Spleen (tissue), 11 donors: ENCODE results near the gene ITGA2. TPM values are rescaled to one million over a fixed set of nuclear protein-coding genes. Genes with fewer than 3 reads are reported as not detected.

Source experiments
- DNase-seq: peaks from one replicate; pipeline ENCODE4 v3.0.0-alpha.2; 2020
- H3K27ac ChIP-seq, 8 donors: fragments of 200-600 bp; sonication (generic) in 7 of 8; 1 replicate in 4 of 8; 2 replicates in 4 of 8; pipeline versions ENCODE4 v1.5.0 to v1.8.0; 2016 to 2021; ENCODE audit warnings: inconsistent platforms in 4 of 8, mild to moderate bottlenecking in 4 of 8, moderate library complexity in 1 of 8
- H3K27me3 ChIP-seq, 7 donors: fragments of 200-600 bp; sonication (generic) in 6 of 7; replicated peaks in 1 of 7; 1 replicate in 4 of 7; 2 replicates in 3 of 7; pipeline versions ENCODE4 v1.5.0 to v1.8.0; 2016 to 2021; ENCODE audit warnings: inconsistent platforms in 3 of 7, mild to moderate bottlenecking in 1 of 7
- H3K36me3 ChIP-seq, 6 donors: fragments of 200-600 bp; sonication (generic) in 5 of 6; 1 replicate in 4 of 6; 2 replicates in 2 of 6; pipeline versions ENCODE4 v1.5.0 to v1.8.0; 2016 to 2021; ENCODE audit warnings: inconsistent platforms in 2 of 6
- H3K4me1 ChIP-seq, 6 donors: fragments of 200-600 bp; sonication (generic) in 5 of 6; 1 replicate in 3 of 6; 2 replicates in 3 of 6; pipeline versions ENCODE4 v1.5.0 to v1.8.0; 2016 to 2021; ENCODE audit warnings: inconsistent platforms in 3 of 6
- H3K4me3 ChIP-seq, 8 donors: fragments of 200-600 bp; sonication (generic) in 7 of 8; 1 replicate in 4 of 8; 2 replicates in 4 of 8; pipeline versions ENCODE4 v1.5.0 to v1.8.0; 2016 to 2021; ENCODE audit warnings: inconsistent platforms in 4 of 8, mild to moderate bottlenecking in 4 of 8, moderate library complexity in 2 of 8
- H3K9me3 ChIP-seq, 8 donors: fragments of 200-600 bp; sonication (generic) in 7 of 8; 1 replicate in 4 of 8; 2 replicates in 4 of 8; pipeline versions ENCODE4 v1.5.0 to v1.8.0; 2016 to 2021; ENCODE audit warnings: inconsistent platforms in 4 of 8
- POLR2A ChIP-seq, 3 donors: fragments of 450-650 bp; IDR thresholded peaks; one replicate each; pipeline ENCODE4 v1.5.1; 2017; ENCODE audit warnings: antibody characterized with exemption in 3 of 3, mild to moderate bottlenecking in 1 of 3
- POLR2AphosphoS5 ChIP-seq, 3 donors: sonication (generic); formaldehyde crosslinking; IDR thresholded peaks; one replicate each; pipeline ENCODE4 v1.5.1; 2017; ENCODE audit warnings: antibody characterized with exemption in 3 of 3
- WGBS, 5 donors: extraction: QIAGEN DNeasy Blood & Tissue Kit in 3 of 5; methylation state at CpG; one replicate each; pipeline versions ENCODE4 v1.1.5 to v1.1.7; 2013 to 2018; 5-methylcytosine and 5-hydroxymethylcytosine counted together
- intact Hi-C: fragments of 100-400 bp; cut with DNase I; formaldehyde crosslinking; loops from one replicate; pipeline ENCODE4 v1.15.0; 2023; ENCODE audit warnings: low total_unique reads
- polyA plus RNA-seq, 3 donors: library from polyadenylated mRNA; stranded (reverse); fragments of 200-250 nt; gene quantifications; one replicate each; pipeline ENCODE4 v1.2.1, GENCODE V29; 2013
- total RNA-seq, 7 donors: library from RNA; depleted of rRNA in 3 of 7; stranded (reverse); fragments of >200 nt in 3 of 7; fragmentation: NEBNext Ultra II Directional in 4 of 7; extraction: Animal tissue kit (Norgen Biotek cat#: 25700) in 4 of 7; gene quantifications; one replicate each; pipeline versions ENCODE4 v1.1.0 to v1.2.1, GENCODE V29; 2016 to 2021
- TF ChIP-seq, protein P1 (sequence below), 11 experiments: fragments of 200-600 bp in 7 of 11; fragments of 450-650 bp in 4 of 11; sonication (generic) in 4 of 11; IDR thresholded peaks in 8 of 11; conservative IDR thresholded peaks in 3 of 11; 1 replicate in 7 of 11; 2 replicates in 4 of 11; pipeline versions ENCODE4 v1.4.0 to v1.8.0; 2016 to 2021; ENCODE audit warnings: antibody characterized with exemption in 11 of 11, inconsistent platforms in 4 of 11, mild to moderate bottlenecking in 1 of 11
- donor health status: healthy with polysubstance abuse.
- donor health status: DM: no; HTN: no; CAD: no; lungs with moderate emphysema.
- donor health status: DM: no; HTN: no; CAD: no.
- donor health status: Bipolar disorder and iron deficiency.
- donor health status: healthy.
- donor health status: DM: no; HTN: no; CAD: no.
- donor health status: DM: yes; HTN: yes; CAD: no.

The ITGA2 gene
- total and polyA plus RNA-seq, 10 donors, result 0.54 to 21.6 (median 13.1) TPM

DNA sequence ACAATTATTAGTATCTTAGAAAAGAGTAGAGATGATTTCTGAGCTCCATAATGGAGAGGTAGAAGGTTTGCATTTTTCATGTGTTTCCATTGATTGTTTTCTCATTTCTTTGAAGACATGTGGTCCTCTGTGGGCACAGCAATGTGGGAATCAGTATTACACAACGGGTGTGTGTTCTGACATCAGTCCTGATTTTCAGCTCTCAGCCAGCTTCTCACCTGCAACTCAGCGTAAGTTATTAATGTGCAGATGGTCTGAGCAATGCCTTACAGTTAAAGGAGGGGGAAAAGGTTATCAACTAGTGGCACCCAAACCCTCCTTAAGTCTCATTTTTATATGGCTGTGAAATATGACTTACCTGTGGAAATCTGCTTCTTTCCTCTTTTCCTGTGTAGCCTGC, 59.1 kb downstream of the ITGA2 start:
- H3K36me3 ChIP-seq, result peaks cover 0 to 5% (median 0%) of the 10 kb centered on the region in 6 donors
- WGBS, 5 donors, result 78 to 93% (median 84%) methylated on average over 2 of the region's 2 CpGs
- H3K27me3 ChIP-seq, result no peaks in the 10 kb centered on the region
- H3K4me3 ChIP-seq, result no peak overlapping the region
- TF ChIP-seq POLR2AphosphoS5 (IDR thresholded peaks at IDR 0.05) (no peak), POLR2A (IDR thresholded peaks at IDR 0.05) (no peak)
- TF ChIP-seq, protein P1, sequence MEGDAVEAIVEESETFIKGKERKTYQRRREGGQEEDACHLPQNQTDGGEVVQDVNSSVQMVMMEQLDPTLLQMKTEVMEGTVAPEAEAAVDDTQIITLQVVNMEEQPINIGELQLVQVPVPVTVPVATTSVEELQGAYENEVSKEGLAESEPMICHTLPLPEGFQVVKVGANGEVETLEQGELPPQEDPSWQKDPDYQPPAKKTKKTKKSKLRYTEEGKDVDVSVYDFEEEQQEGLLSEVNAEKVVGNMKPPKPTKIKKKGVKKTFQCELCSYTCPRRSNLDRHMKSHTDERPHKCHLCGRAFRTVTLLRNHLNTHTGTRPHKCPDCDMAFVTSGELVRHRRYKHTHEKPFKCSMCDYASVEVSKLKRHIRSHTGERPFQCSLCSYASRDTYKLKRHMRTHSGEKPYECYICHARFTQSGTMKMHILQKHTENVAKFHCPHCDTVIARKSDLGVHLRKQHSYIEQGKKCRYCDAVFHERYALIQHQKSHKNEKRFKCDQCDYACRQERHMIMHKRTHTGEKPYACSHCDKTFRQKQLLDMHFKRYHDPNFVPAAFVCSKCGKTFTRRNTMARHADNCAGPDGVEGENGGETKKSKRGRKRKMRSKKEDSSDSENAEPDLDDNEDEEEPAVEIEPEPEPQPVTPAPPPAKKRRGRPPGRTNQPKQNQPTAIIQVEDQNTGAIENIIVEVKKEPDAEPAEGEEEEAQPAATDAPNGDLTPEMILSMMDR (IDR thresholded peaks at IDR 0.05 in 8 of 11, conservative IDR thresholded peaks at IDR 0.05 in 3 of 11), result no peak
- no peaks in the 10 kb centered on the region for H3K9me3 ChIP-seq
- DNase-seq, result no peak
- intact Hi-C loops, result no loop called here
- peaks cover 0 to 25% (median 11%) of the 10 kb centered on the region in 6 donors for H3K4me1 ChIP-seq
- H3K27ac ChIP-seq, result no peak overlapping the region

DNA sequence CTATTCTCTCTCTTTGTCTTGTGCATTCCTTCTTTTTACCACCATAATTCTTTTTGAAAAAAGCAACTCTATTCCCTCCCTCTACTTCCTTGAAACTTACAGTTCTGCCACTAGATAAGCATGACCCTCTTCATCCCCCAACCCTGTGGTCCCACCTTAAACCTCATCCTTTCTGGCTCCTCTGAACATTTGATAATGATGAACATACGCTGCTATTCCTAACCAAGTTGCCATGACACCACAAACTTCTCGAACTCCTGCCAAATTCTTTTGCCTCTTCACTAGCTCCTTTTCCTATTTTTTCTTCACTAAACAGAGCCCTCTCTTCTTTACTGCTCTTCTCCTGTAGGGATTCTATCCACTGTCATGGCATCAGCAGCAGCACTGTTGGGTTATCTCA, 63.3 kb downstream of the ITGA2 start:
- intact Hi-C loops, result no loop called here
- Histone ChIP-seq H3K4me1 (no peaks in the 10 kb centered on the region), H3K36me3 (peaks cover 0 to 8% (median 0%) of the 10 kb centered on the region in 6 donors), H3K27ac (no peak overlapping the region), H3K4me3 (no peak overlapping the region), H3K9me3 (no peaks in the 10 kb centered on the region), H3K27me3 (no peaks in the 10 kb centered on the region)
- 76 to 94% (median 85%) methylated on average over 2 of the region's 2 CpGs for WGBS, 5 donors
- no peak for DNase-seq
- TF ChIP-seq POLR2AphosphoS5 (IDR thresholded peaks at IDR 0.05), result no peak
- TF ChIP-seq POLR2A (IDR thresholded peaks at IDR 0.05), result no peak
- TF ChIP-seq, protein P1 (IDR thresholded peaks at IDR 0.05 in 8 of 11, conservative IDR thresholded peaks at IDR 0.05 in 3 of 11), result no peak

GRCh38 chr5:53053364-53053763, 64.2 kb downstream of the ITGA2 start:
- Histone ChIP-seq H3K27ac (no peak overlapping the region), H3K9me3 (no peaks in the 10 kb centered on the region), H3K4me1 (no peaks in the 10 kb centered on the region), H3K36me3 (peaks cover 0 to 8% (median 1%) of the 10 kb centered on the region in 6 donors), H3K4me3 (no peak overlapping the region), H3K27me3 (no peaks in the 10 kb centered on the region)
- no peak for DNase-seq
- no peak for TF ChIP-seq POLR2A (IDR thresholded peaks at IDR 0.05)
- TF ChIP-seq POLR2AphosphoS5 (IDR thresholded peaks at IDR 0.05), result no peak
- TF ChIP-seq, protein P1 (IDR thresholded peaks at IDR 0.05 in 8 of 11, conservative IDR thresholded peaks at IDR 0.05 in 3 of 11), result no peak
- 86 to 94% (median 91%) methylated on average over 4 of the region's 4 CpGs for WGBS, 5 donors
- intact Hi-C loops, result no loop called here

DNA sequence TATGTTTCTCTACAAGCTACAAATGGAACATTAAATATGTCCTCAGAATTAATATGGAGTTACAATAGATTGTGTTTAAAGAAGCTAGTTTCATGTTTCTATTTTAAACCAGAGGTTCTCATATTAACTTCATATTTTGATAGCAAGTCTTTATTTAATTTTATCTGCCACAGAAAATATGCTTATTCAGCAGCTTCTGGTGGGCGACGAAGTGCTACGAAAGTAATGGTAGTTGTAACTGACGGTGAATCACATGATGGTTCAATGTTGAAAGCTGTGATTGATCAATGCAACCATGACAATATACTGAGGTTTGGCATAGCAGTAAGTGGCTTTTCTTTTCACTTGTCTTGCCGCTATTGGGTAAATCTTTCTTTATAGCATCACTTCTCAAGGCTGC, 66.2 kb downstream of the ITGA2 start:
- peaks cover 0 to 17% (median 1%) of the 10 kb centered on the region in 6 donors for H3K36me3 ChIP-seq
- H3K27ac ChIP-seq, result no peak overlapping the region
- intact Hi-C loops, result no loop called here
- WGBS, 5 donors, result 77 to 87% (median 86%) methylated on average over 5 of the region's 5 CpGs
- no peak for DNase-seq
- no peak overlapping the region for H3K4me3 ChIP-seq
- TF ChIP-seq POLR2A (IDR thresholded peaks at IDR 0.05), result no peak
- TF ChIP-seq, protein P1 (IDR thresholded peaks at IDR 0.05 in 8 of 11, conservative IDR thresholded peaks at IDR 0.05 in 3 of 11), result no peak
- TF ChIP-seq POLR2AphosphoS5 (IDR thresholded peaks at IDR 0.05), result no peak
- no peaks in the 10 kb centered on the region for H3K4me1 ChIP-seq
- H3K27me3 ChIP-seq, result no peaks in the 10 kb centered on the region
- no peaks in the 10 kb centered on the region for H3K9me3 ChIP-seq
